PC-3 (cell line): ENCODE data around the gene CLVS2. TPM values are rescaled to one million over a fixed set of nuclear protein-coding genes. Genes with fewer than 3 reads are reported as not detected.
A peak's percentile ranks its signal among the peaks of the same experiment; 100 is the strongest.

ENCODE experiments used
- ATAC-seq: fragments of 200-7000 bp; cut with Tn5 transposase; 2 replicates; pipeline ENCODE4 v1.9.1; 2020; ENCODE audit warnings: mild to moderate bottlenecking, moderate library complexity
- Bru-seq: library from RNA; stranded (reverse); fragments of 400-500 nt; gene quantifications from one replicate; lab custom pipeline; 2021; lab: Mats Ljungman, UMichigan
- BruChase-seq, 2 experiments: library from RNA; stranded (reverse); fragments of 400-500 nt; gene quantifications; one replicate each; lab custom pipeline; 2021; lab: Mats Ljungman, UMichigan
- BruUV-seq: library from RNA; stranded (reverse); fragments of 400-500 nt; replicated peaks from 2 replicates; lab custom pipeline; 2021; lab: Mats Ljungman, UMichigan
- CTCF ChIA-PET: fragments of 300-600 bp; sonication (Branson Sonifier 250); formaldehyde crosslinking; loops from one replicate; lab custom pipeline; 2022; ENCODE audit warnings: antibody characterized with exemption; lab: Charles Lee
- POLR2A ChIA-PET: fragments of 300-600 bp; sonication (Branson Sonifier 250); formaldehyde crosslinking; loops from one replicate; lab custom pipeline; 2022; ENCODE audit warnings: antibody characterized with exemption; ENCODE audit not compliant: unreplicated experiment; lab: Charles Lee
- DNase-seq: peaks from one replicate; pipeline ENCODE4 v3.0.0-alpha.2; 2015
- H2AFZ ChIP-seq: fragments of 300-600 bp; sonication (generic); 2 replicates; pipeline ENCODE4 v1.6.0; 2016; ENCODE audit warnings: antibody characterized with exemption, low read length
- H3F3A ChIP-seq: fragments of 300-600 bp; sonication (generic); one replicate; pipeline ENCODE4 v1.6.0; 2017; ENCODE audit warnings: antibody characterized with exemption, low read length, control low read depth, mild to moderate bottlenecking; ENCODE audit not compliant: unreplicated experiment
- H3K27ac ChIP-seq: fragments of 300-600 bp; sonication (generic); 2 replicates; pipeline ENCODE4 v1.5.1; 2016; ENCODE audit warnings: mild to moderate bottlenecking, low read length
- H3K27me3 ChIP-seq: fragments of 300-600 bp; sonication (generic); 2 replicates; pipeline ENCODE4 v1.6.1; 2016; ENCODE audit warnings: low read length, mixed read lengths
- H3K36me3 ChIP-seq: fragments of 300-600 bp; sonication (generic); 2 replicates; pipeline ENCODE4 v1.6.1; 2016; ENCODE audit warnings: low read depth, mixed run types, low read length, mixed read lengths
- H3K4me1 ChIP-seq: fragments of 300-600 bp; sonication (generic); 2 replicates; pipeline ENCODE4 v1.5.1; 2016; ENCODE audit warnings: low read length; ENCODE audit not compliant: insufficient read depth
- H3K4me2 ChIP-seq: fragments of 300-600 bp; sonication (generic); 2 replicates; pipeline ENCODE4 v1.6.0; 2016; ENCODE audit warnings: low read length
- H3K4me3 ChIP-seq: fragments of 300-600 bp; sonication (generic); 2 replicates; pipeline ENCODE4 v1.5.1; 2016; ENCODE audit warnings: mild to moderate bottlenecking, low read length, mixed read lengths
- H3K79me2 ChIP-seq: fragments of 300-600 bp; sonication (generic); 2 replicates; pipeline ENCODE4 v1.6.1; 2017; ENCODE audit warnings: low read length, mixed read lengths
- H3K9ac ChIP-seq: fragments of 300-600 bp; sonication (generic); 2 replicates; pipeline ENCODE4 v1.6.0; 2016; ENCODE audit warnings: mild to moderate bottlenecking, low read length
- H3K9me2 ChIP-seq: fragments of 300-600 bp; sonication (generic); replicated peaks from 2 replicates; pipeline ENCODE4 v1.6.1; 2016; ENCODE audit warnings: mixed run types, low read length, mixed read lengths
- H3K9me3 ChIP-seq: fragments of 300-600 bp; sonication (generic); 2 replicates; pipeline ENCODE4 v1.6.1; 2016; ENCODE audit warnings: low read length, mixed read lengths
- H4K20me1 ChIP-seq: fragments of 300-600 bp; sonication (generic); 2 replicates; pipeline ENCODE4 v1.6.1; 2016; ENCODE audit warnings: low read length, mixed read lengths
- EZH2 ChIP-seq: fragments of 300-600 bp; sonication (generic); IDR thresholded peaks from one replicate; pipeline ENCODE4 v1.6.1; 2017; ENCODE audit warnings: antibody characterized with exemption, mild to moderate bottlenecking, low read length; ENCODE audit not compliant: unreplicated experiment
- EZH2phosphoT487 ChIP-seq: fragments of 300-600 bp; sonication (generic); IDR thresholded peaks from 2 replicates; pipeline ENCODE4 v1.6.1; 2018; ENCODE audit warnings: mild to moderate bottlenecking, antibody characterized with exemption, low read length, borderline replicate concordance
- intact Hi-C: fragments of 100-400 bp; cut with micrococcal nuclease; formaldehyde crosslinking; loops from 2 replicates; pipeline ENCODE4 v1.9.0; 2023
- long read RNA-seq: library from polyadenylated mRNA; unstranded; transcript quantifications from one replicate; pipeline ENCODE4 v2.0.0, GENCODE V29; 2021; ENCODE audit not compliant: unreplicated experiment
- total RNA-seq: library from RNA; depleted of rRNA; stranded (reverse); fragments of >200 nt; gene quantifications from 2 replicates; pipeline ENCODE4 v1.2.3, GENCODE V29; 2014; rRNA removed
- TF ChIP-seq, protein P1 (sequence below): fragments of 300-600 bp; sonication (generic); conservative IDR thresholded peaks from 2 replicates; pipeline ENCODE4 v1.5.1; 2017; ENCODE audit warnings: antibody characterized with exemption, low read depth, mild to moderate bottlenecking, low read length

The CLVS2 gene, protein sequence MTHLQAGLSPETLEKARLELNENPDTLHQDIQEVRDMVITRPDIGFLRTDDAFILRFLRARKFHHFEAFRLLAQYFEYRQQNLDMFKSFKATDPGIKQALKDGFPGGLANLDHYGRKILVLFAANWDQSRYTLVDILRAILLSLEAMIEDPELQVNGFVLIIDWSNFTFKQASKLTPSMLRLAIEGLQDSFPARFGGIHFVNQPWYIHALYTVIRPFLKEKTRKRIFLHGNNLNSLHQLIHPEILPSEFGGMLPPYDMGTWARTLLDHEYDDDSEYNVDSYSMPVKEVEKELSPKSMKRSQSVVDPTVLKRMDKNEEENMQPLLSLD
- not detected in 2 replicates for total RNA-seq
- not detected for Bru-seq, nascent RNA
- BruChase-seq, experiment 1, labeled RNA remaining after a 6-hour chase: percentile 1 among the genes with signal in this experiment
- BruChase-seq, experiment 2, labeled RNA remaining after a 2-hour chase: percentile 4 among the genes with signal in this experiment
- long read RNA-seq: 0 reads

DNA sequence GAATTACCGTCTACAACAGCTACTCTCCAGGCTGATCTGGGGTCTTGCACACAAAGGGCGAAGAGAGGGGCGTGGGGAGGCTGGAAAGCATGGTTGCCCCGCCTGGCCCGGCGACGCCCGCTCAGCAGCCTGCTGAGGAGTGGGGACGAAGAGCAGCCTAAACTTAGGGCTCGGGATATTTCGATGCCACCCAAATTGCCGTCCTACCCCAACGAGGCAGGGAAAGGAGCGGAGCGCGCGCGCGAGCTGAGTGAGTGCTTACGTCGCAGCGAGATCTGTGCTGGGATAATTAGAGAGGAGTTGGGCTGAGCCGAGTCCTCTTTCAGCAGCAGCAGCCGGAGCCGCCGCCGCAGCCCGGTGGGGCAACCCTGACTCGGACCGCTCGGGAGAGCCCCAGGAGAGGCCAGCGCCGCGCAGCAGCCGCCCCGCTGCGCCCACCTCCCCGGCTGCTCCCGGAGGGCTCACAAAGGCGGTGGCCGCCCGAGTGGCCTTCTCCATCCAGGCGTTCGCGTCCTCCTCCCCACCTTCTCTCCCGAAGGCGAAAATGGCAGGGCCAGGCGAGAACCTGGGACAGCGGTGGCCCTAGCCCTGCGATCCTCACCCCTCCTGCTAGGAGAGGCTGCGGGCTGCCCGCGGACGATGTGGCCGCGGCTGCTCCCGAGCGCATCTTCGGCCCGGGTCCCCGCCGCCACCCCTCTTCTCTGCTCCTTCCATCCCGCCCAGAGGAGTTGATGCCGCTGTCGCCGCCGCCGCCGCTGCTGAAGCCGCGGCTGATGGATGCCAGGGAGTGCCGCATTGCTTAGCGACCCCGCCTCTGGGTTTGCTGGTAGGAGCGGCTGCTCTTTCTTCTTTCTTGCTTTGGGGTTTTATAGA, at the start of gene CLVS2:
TSS of gene CLVS2 (plus strand) at position 315 of the 873 bp plus-strand sequence. CDS start 1,543 bp downstream, outside the sequence.
- CTCF ChIA-PET: no interaction called here

DNA sequence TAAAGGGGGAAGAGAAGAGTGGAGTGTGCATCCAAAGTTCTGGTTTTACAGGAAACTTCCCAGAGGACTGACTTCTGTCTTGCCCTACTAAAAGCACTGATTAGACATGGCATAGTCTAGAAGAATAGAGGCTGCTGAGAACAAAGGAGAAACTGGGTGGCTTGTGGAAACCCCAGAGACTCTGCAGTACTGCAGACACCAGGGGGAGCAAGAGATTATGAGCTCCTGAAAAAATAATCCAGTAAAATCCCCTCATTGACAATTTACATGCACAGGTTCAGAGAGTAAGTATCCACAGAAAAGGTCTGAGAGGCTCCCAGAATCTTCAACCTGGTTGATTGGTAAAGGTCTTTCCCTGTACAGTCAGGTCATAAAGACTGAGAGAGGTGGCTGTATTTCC, 48.7 kb upstream of the CLVS2 start:
- H3K9ac ChIP-seq: no peak overlapping the region
- H3K9me3 ChIP-seq: no peaks in the 10 kb centered on the region
- no TSS peak for BruUV-seq
- no peak overlapping the region for H3K27ac ChIP-seq
- DNase-seq (peak; percentile 24), ATAC-seq (no peak)
- H3F3A ChIP-seq: no peaks in the 10 kb centered on the region
- no peak overlapping the region for H2AFZ ChIP-seq
- POLR2A ChIA-PET: no interaction called here
- no peaks in the 10 kb centered on the region for H3K27me3 ChIP-seq
- H3K79me2 ChIP-seq: no peaks in the 10 kb centered on the region
- H4K20me1 ChIP-seq: no peaks in the 10 kb centered on the region
- H3K9me2 ChIP-seq: no peaks in the 10 kb centered on the region
- H3K4me3 ChIP-seq: no peak overlapping the region
- H3K36me3 ChIP-seq: no peaks in the 10 kb centered on the region
- CTCF ChIA-PET: interaction anchor here (0.7 kb wide), 1 partner anchor 78 kb away, joined by 3 read pairs; no protein-coding TSS in a partner anchor
- TF ChIP-seq, protein P1, sequence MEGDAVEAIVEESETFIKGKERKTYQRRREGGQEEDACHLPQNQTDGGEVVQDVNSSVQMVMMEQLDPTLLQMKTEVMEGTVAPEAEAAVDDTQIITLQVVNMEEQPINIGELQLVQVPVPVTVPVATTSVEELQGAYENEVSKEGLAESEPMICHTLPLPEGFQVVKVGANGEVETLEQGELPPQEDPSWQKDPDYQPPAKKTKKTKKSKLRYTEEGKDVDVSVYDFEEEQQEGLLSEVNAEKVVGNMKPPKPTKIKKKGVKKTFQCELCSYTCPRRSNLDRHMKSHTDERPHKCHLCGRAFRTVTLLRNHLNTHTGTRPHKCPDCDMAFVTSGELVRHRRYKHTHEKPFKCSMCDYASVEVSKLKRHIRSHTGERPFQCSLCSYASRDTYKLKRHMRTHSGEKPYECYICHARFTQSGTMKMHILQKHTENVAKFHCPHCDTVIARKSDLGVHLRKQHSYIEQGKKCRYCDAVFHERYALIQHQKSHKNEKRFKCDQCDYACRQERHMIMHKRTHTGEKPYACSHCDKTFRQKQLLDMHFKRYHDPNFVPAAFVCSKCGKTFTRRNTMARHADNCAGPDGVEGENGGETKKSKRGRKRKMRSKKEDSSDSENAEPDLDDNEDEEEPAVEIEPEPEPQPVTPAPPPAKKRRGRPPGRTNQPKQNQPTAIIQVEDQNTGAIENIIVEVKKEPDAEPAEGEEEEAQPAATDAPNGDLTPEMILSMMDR: peak; percentile 65
- TF ChIP-seq EZH2 (no peak), EZH2phosphoT487 (no peak)
- H3K4me2 ChIP-seq: no peak overlapping the region
- H3K4me1 ChIP-seq: no peaks in the 10 kb centered on the region
- intact Hi-C loops: loop anchor here (1.0 kb wide), 1 partner anchor 369 kb away; no protein-coding TSS in a partner anchor

More for the DNA sequence above, at the start of gene CLVS2:
- H4K20me1 ChIP-seq: no peaks in the 10 kb centered on the region
- H3K27ac ChIP-seq: no peak within 1 kb of the TSS
- no peaks in the 10 kb centered on the region for H3K9me3 ChIP-seq
- intact Hi-C loops: no loop called here
- no peaks in the 10 kb centered on the region for H3K36me3 ChIP-seq
- H3K4me3 ChIP-seq: no peak within 1 kb of the TSS
- no TSS peak for BruUV-seq
- ATAC-seq (no peak), DNase-seq (no peak)
- POLR2A ChIA-PET: no interaction called here
- no peak within 1 kb of the TSS for H3K4me2 ChIP-seq
- H3K27me3 ChIP-seq: peaks cover 24% of the 10 kb centered on the region
- H2AFZ ChIP-seq: no peak within 1 kb of the TSS
- H3K79me2 ChIP-seq: no peaks in the 10 kb centered on the region
- no peak for TF ChIP-seq EZH2
- TF ChIP-seq, protein P1: no peak
- no peak for TF ChIP-seq EZH2phosphoT487
- H3K9ac ChIP-seq: no peak within 1 kb of the TSS
- no peaks in the 10 kb centered on the region for H3F3A ChIP-seq
- no peaks in the 10 kb centered on the region for H3K9me2 ChIP-seq
- H3K4me1 ChIP-seq: no peaks in the 10 kb centered on the region
